ENCODE results near the gene PACRG. TPM values are rescaled to one million over a fixed set of nuclear protein-coding genes. Genes with fewer than 3 reads are reported as not detected.

Gene PACRG
- total and polyA plus RNA-seq, 4 donors, result 0.47 to 3.8 (median 2.4) TPM

DNA sequence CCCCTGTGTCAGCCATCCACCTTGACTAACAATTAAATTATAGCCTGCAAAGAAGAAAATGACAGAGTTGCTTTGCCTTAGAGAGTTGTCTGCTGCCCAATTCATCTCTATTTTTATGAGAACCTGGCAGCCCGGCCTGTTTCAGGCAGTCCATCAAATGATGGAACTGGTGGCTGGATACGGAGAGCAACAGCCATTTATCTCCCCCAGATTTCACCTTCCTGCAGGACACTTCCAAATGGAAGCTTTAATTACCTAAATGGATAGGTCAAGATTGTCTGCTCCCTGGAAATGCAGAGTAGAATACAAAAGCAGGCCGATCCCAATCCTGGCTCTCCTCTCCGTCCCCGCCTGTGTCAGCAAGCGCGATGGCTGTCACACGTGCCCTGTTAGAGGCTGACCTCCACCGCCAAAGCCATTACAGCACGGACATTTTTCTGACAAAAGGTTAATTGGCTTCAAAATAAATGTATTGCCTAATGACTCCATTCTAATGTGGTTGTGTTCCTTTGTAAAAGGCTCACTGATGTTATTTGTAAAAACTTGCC lies 86.7 kb downstream of the PACRG start:
- H3K27me3 ChIP-seq (ENCODE audit: control insufficient read depth in 4 of 4, insufficient read depth in 4 of 4, low read length in 3 of 4), result no peaks in the 10 kb centered on the region
- H3K4me1 ChIP-seq (ENCODE audit: control insufficient read depth in 4 of 4, insufficient read depth in 4 of 4, low read length in 3 of 4), result no peaks in the 10 kb centered on the region
- TF ChIP-seq SP1 (IDR thresholded peaks at IDR 0.05) (no peak), REST (IDR thresholded peaks at IDR 0.05) (no peak), HNF4A (conservative IDR thresholded peaks at IDR 0.05) (no peak), GABPA (IDR thresholded peaks at IDR 0.05 in 1 of 2, conservative IDR thresholded peaks at IDR 0.05 in 1 of 2) (no peak), RAD21 (IDR thresholded peaks at IDR 0.05) (no peak), EGR1 (IDR thresholded peaks at IDR 0.05; ENCODE audit: low read depth in 2 of 2) (no peak), FOXA1 (IDR thresholded peaks at IDR 0.05) (no peak), FOXA2 (IDR thresholded peaks at IDR 0.05) (no peak), YY1 (IDR thresholded peaks at IDR 0.05) (no peak), HNF4G (IDR thresholded peaks at IDR 0.05) (no peak), RXRA (IDR thresholded peaks at IDR 0.05) (no peak), NR2F2 (IDR thresholded peaks at IDR 0.05) (no peak), TAF1 (conservative IDR thresholded peaks at IDR 0.05) (no peak), JUND (IDR thresholded peaks at IDR 0.05) (no peak), ATF3 (IDR thresholded peaks at IDR 0.05) (no peak)
- TF ChIP-seq, protein P1, sequence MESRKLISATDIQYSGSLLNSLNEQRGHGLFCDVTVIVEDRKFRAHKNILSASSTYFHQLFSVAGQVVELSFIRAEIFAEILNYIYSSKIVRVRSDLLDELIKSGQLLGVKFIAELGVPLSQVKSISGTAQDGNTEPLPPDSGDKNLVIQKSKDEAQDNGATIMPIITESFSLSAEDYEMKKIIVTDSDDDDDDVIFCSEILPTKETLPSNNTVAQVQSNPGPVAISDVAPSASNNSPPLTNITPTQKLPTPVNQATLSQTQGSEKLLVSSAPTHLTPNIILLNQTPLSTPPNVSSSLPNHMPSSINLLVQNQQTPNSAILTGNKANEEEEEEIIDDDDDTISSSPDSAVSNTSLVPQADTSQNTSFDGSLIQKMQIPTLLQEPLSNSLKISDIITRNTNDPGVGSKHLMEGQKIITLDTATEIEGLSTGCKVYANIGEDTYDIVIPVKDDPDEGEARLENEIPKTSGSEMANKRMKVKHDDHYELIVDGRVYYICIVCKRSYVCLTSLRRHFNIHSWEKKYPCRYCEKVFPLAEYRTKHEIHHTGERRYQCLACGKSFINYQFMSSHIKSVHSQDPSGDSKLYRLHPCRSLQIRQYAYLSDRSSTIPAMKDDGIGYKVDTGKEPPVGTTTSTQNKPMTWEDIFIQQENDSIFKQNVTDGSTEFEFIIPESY (IDR thresholded peaks at IDR 0.05), result no peak
- H3K36me3 ChIP-seq (ENCODE audit: control insufficient read depth in 4 of 4, insufficient read depth in 3 of 4, low read depth in 1 of 4, low read length in 3 of 4), result no peaks in the 10 kb centered on the region
- no peak for DNase-seq (ENCODE audit: low spot score)
- WGBS, result 91% methylated on average over 10 of the region's 10 CpGs
- no peak overlapping the region for H3K4me3 ChIP-seq (ENCODE audit: low read depth in 1 of 3, low read length in 3 of 3)
- H3K9me3 ChIP-seq (ENCODE audit: control insufficient read depth in 4 of 4, low read length in 3 of 4), result no peaks in the 10 kb centered on the region
- no peak overlapping the region for H3K27ac ChIP-seq (ENCODE audit: low read depth in 1 of 2, low read length in 2 of 2)
- no peak overlapping the region for H3K9ac ChIP-seq (ENCODE audit: low read depth in 1 of 2, low read length in 2 of 2)

DNA sequence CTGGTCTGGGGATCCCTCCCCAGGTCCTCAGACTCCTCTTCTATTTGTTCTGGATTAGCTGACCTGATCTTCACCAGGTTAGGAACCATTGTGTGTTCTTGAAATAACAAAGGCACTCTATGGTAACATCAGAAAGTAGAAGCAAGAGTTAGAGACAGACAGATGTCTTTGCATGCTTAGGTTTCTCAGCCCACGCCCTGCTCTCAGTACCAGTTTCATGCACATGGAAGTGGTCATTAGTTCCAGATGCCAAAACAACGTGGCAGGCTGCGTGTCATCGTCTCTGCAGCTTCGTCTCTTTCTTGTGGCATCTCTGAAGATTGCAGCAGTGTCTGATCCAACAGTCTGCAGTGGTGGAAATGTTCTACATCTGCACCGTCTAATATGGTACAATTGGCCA lies 89.4 kb downstream of the PACRG start:
- 94% methylated on average over 6 of the region's 6 CpGs for WGBS
- no peak overlapping the region for H3K9ac ChIP-seq (ENCODE audit: low read depth in 1 of 2, low read length in 2 of 2)
- H3K4me3 ChIP-seq (ENCODE audit: low read depth in 1 of 3, low read length in 3 of 3), result no peak overlapping the region
- H3K27ac ChIP-seq (ENCODE audit: low read depth in 1 of 2, low read length in 2 of 2), result no peak overlapping the region
- no peaks in the 10 kb centered on the region for H3K9me3 ChIP-seq (ENCODE audit: control insufficient read depth in 4 of 4, low read length in 3 of 4)
- H3K4me1 ChIP-seq (ENCODE audit: control insufficient read depth in 4 of 4, insufficient read depth in 4 of 4, low read length in 3 of 4), result no peaks in the 10 kb centered on the region
- DNase-seq (ENCODE audit: low spot score), result no peak
- TF ChIP-seq EGR1 (IDR thresholded peaks at IDR 0.05; ENCODE audit: low read depth in 2 of 2) (no peak), RAD21 (IDR thresholded peaks at IDR 0.05) (no peak), NR2F2 (IDR thresholded peaks at IDR 0.05) (no peak)
- no peaks in the 10 kb centered on the region for H3K27me3 ChIP-seq (ENCODE audit: control insufficient read depth in 4 of 4, insufficient read depth in 4 of 4, low read length in 3 of 4)
- no peaks in the 10 kb centered on the region for H3K36me3 ChIP-seq (ENCODE audit: control insufficient read depth in 4 of 4, insufficient read depth in 3 of 4, low read depth in 1 of 4, low read length in 3 of 4)
